Esophagus squamous epithelium (tissue), 5 donors: ENCODE data around the gene AHRR. TPM values are rescaled to one million over a fixed set of nuclear protein-coding genes. Genes with fewer than 3 reads are reported as not detected.
A peak's percentile ranks its signal among the peaks of the same experiment; 100 is the strongest.

ENCODE experiments used
- DNase-seq: peaks from one replicate; lab custom pipeline; 2025; lab: John Stamatoyannopoulos, UW
- H3K27ac ChIP-seq, 4 donors: fragments of 200-600 bp; sonication (generic); one replicate each; pipeline ENCODE4 v1.5.1; 2016 to 2019; ENCODE audit warnings: mild to moderate bottlenecking in 1 of 4
- H3K27me3 ChIP-seq, 4 donors: fragments of 200-600 bp; sonication (generic); 1 replicate in 3 of 4; 2 replicates in 1 of 4; pipeline versions ENCODE4 v1.5.1 to v1.6.0; 2017 to 2021; ENCODE audit warnings: antibody characterized with exemption in 1 of 4
- H3K36me3 ChIP-seq, 3 donors: fragments of 200-600 bp; sonication (generic); one replicate each; pipeline ENCODE4 v1.5.1; 2016 to 2019
- H3K4me1 ChIP-seq, 3 donors: fragments of 200-600 bp; sonication (generic); one replicate each; pipeline ENCODE4 v1.5.1; 2017 to 2019
- H3K4me3 ChIP-seq, 4 donors: fragments of 200-600 bp; sonication (generic); 1 replicate in 3 of 4; 2 replicates in 1 of 4; pipeline ENCODE4 v1.5.1; 2016 to 2019; ENCODE audit warnings: mild to moderate bottlenecking in 2 of 4, moderate library complexity in 1 of 4
- H3K9me3 ChIP-seq, 3 donors: fragments of 200-600 bp; sonication (generic); one replicate each; pipeline ENCODE4 v1.5.1; 2016 to 2019
- CTCF ChIP-seq, 6 experiments: fragments of 450-650 bp in 4 of 6; fragments of 200-600 bp in 2 of 6; sonication (generic) in 2 of 6; IDR thresholded peaks; one replicate each; pipeline ENCODE4 v1.5.1; 2016 to 2019; ENCODE audit warnings: antibody characterized with exemption in 6 of 6, mild to moderate bottlenecking in 4 of 6, moderate library complexity in 4 of 6
- POLR2A ChIP-seq, 4 donors: fragments of 450-650 bp; IDR thresholded peaks; one replicate each; pipeline ENCODE4 v1.6.1; 2017; ENCODE audit warnings: antibody characterized with exemption in 4 of 4, mild to moderate bottlenecking in 4 of 4, moderate library complexity in 3 of 4
- WGBS, 2 donors: methylation state at CpG; one replicate each; pipeline ENCODE4 v1.1.5; 2018; 5-methylcytosine and 5-hydroxymethylcytosine counted together
- intact Hi-C: fragments of 100-400 bp; cut with DNase I; formaldehyde crosslinking; loops from one replicate; pipeline ENCODE4 v1.15.0; 2022
- total RNA-seq, 4 donors: library from RNA; depleted of rRNA; stranded (reverse); fragments of >200 nt; gene quantifications; one replicate each; pipeline ENCODE4 v1.1.0, GENCODE V29; 2016
- donor health status: DM: yes; HTN: yes; CAD: no.

AHRR gene
- total RNA-seq, 4 donors from 2014 or later, result 0.66 to 1.5 (median 1.1) TPM

GRCh38 chr5:469752-470483 lies 148.4 kb downstream of the AHRR start:
- DNase-seq, result no peak
- no peaks in the 10 kb centered on the region for H3K9me3 ChIP-seq
- no peak overlapping the region for H3K27ac ChIP-seq
- peaks cover 19 to 33% (median 23%) of the 10 kb centered on the region in 3 donors for H3K4me1 ChIP-seq
- TF ChIP-seq CTCF (IDR thresholded peaks at IDR 0.05), result no peak
- TF ChIP-seq POLR2A (IDR thresholded peaks at IDR 0.05), result no peak
- intact Hi-C loops, result no loop called here
- H3K36me3 ChIP-seq, result peaks cover 0 to 53% (median 18%) of the 10 kb centered on the region in 3 donors
- H3K4me3 ChIP-seq, result no peak overlapping the region
- peaks cover 0 to 3% (median 1%) of the 10 kb centered on the region in 4 donors for H3K27me3 ChIP-seq
- 74 to 88% methylated on average over 13 to 14 of the region's 19 CpGs for WGBS, 2 donors

- H3K9me3 ChIP-seq, result no peaks in the 10 kb centered on the region
- H3K36me3 ChIP-seq, result peaks cover 0 to 41% (median 11%) of the 10 kb centered on the region in 3 donors
- 57 to 85% methylated on average over 8 to 20 of the region's 31 CpGs for WGBS, 2 donors
- TF ChIP-seq POLR2A (IDR thresholded peaks at IDR 0.05) (no peak), CTCF (IDR thresholded peaks at IDR 0.05) (no peak)
- H3K4me1 ChIP-seq, result peaks cover 31 to 45% (median 32%) of the 10 kb centered on the region in 3 donors
- peaks cover 0 to 15% (median 6%) of the 10 kb centered on the region in 4 donors for H3K27me3 ChIP-seq
- peak overlapping the region in 3 of 4 donors; percentile 87 to 98 (median 95) for H3K4me3 ChIP-seq
- no peak for DNase-seq
- intact Hi-C loops, result no loop called here
- peak overlapping the region in 1 of 4 donors; percentile 94 for H3K27ac ChIP-seq
These were observed 149.6 kb downstream of the AHRR start for GRCh38 chr5:470961-471749.

- WGBS, 2 donors, result 55 to 83% methylated on average over 4 to 6 of the region's 6 CpGs
- H3K9me3 ChIP-seq, result no peaks in the 10 kb centered on the region
- H3K27me3 ChIP-seq, result peaks cover 0 to 21% (median 6%) of the 10 kb centered on the region in 4 donors
- H3K4me3 ChIP-seq, result peak overlapping the region; percentile 84 to 98 (median 91)
- no peak for DNase-seq
- peaks cover 32 to 51% (median 36%) of the 10 kb centered on the region in 3 donors for H3K4me1 ChIP-seq
- intact Hi-C loops, result no loop called here
- peaks cover 0 to 35% (median 5%) of the 10 kb centered on the region in 3 donors for H3K36me3 ChIP-seq
- peak overlapping the region; percentile 82 to 94 (median 88) for H3K27ac ChIP-seq
- TF ChIP-seq POLR2A (IDR thresholded peaks at IDR 0.05) (no peak), CTCF (IDR thresholded peaks at IDR 0.05) (no peak)
These were observed 150.2 kb downstream of the AHRR start for GRCh38 chr5:471750-472058.

- Histone ChIP-seq H3K27me3 (peaks cover 0 to 25% (median 6%) of the 10 kb centered on the region in 4 donors), H3K36me3 (peaks cover 0 to 31% (median under 1%) of the 10 kb centered on the region in 3 donors), H3K27ac (peak overlapping the region; percentile 82 to 94 (median 88)), H3K9me3 (no peaks in the 10 kb centered on the region), H3K4me1 (peaks cover 32 to 55% (median 36%) of the 10 kb centered on the region in 3 donors), H3K4me3 (peak overlapping the region; percentile 84 to 98 (median 91))
- intact Hi-C loops, result no loop called here
- WGBS, 2 donors, result 0% methylated on average over 11 of the region's 30 CpGs; no CpG with 5 or more reads in 1 of the 2 donors
- no peak for DNase-seq
- TF ChIP-seq POLR2A (IDR thresholded peaks at IDR 0.05) (no peak), CTCF (IDR thresholded peaks at IDR 0.05) (no peak)
These were observed 150.7 kb downstream of the AHRR start for GRCh38 chr5:472076-472655.
